HepG2 (cell line): Measurements from ENCODE around the gene TPH1. TPM values are rescaled to one million over a fixed set of nuclear protein-coding genes. Genes with fewer than 3 reads are reported as not detected.

Experiments
- ESRRA ChIP-seq: sonication (generic); formaldehyde crosslinking; IDR thresholded peaks from 2 replicates; pipeline ENCODE4 v1.5.1; 2020; ENCODE audit warnings: mild to moderate bottlenecking, low read depth, missing genetic modification reagents
- HOXA7 ChIP-seq: sonication (generic); formaldehyde crosslinking; IDR thresholded peaks from 2 replicates; pipeline ENCODE4 v1.8.1; 2022; ENCODE audit warnings: mild to moderate bottlenecking, missing genetic modification reagents, moderate library complexity
- REXO4 ChIP-seq: sonication (generic); formaldehyde crosslinking; IDR thresholded peaks from 2 replicates; pipeline ENCODE4 v1.8.0; 2022; ENCODE audit warnings: missing genetic modification reagents, mild to moderate bottlenecking, borderline replicate concordance
- RXRB ChIP-seq: IDR thresholded peaks from 2 replicates; pipeline ENCODE4 v1.6.1; 2016; ENCODE audit warnings: borderline replicate concordance, missing genetic modification reagents, missing compliant biosample characterization
- STAG1 ChIP-seq: sonication (generic); formaldehyde crosslinking; IDR thresholded peaks from 2 replicates; pipeline ENCODE4 v1.4.0; 2020; ENCODE audit warnings: missing genetic modification reagents
- ZBTB38 ChIP-seq: sonication (generic); formaldehyde crosslinking; IDR thresholded peaks from 2 replicates; pipeline ENCODE4 v1.5.1; 2020; ENCODE audit warnings: mild to moderate bottlenecking, missing genetic modification reagents
- ZMYM2 ChIP-seq: sonication (generic); formaldehyde crosslinking; IDR thresholded peaks from 2 replicates; pipeline ENCODE4 v1.8.0; 2022; ENCODE audit warnings: mild to moderate bottlenecking, missing genetic modification reagents
- polyA plus RNA-seq, 8 experiments: library from polyadenylated mRNA; depleted of rRNA in 3 of 8; stranded (reverse) in 7 of 8; unstranded in 1 of 8; fragments of >200 nt; fragmentation: Illumina TruSeq in 4 of 8; extraction: Trizol in 4 of 8; gene quantifications; 2 replicates each; pipeline versions ENCODE4 v1.2.1 to v1.2.3, GENCODE V29; 2011 to 2016; ENCODE audit warnings: low read depth in 4 of 8, missing spikeins in 1 of 8, mixed read lengths in 1 of 8; ENCODE audit not compliant: insufficient read depth in 1 of 8
- total RNA-seq, 5 experiments: library from RNA; depleted of rRNA; stranded (reverse); fragments of >200 nt; fragmentation: Illumina TruSeq; extraction: Trizol; gene quantifications; 2 replicates each; pipeline ENCODE4 v1.2.3, GENCODE V29; 2016; ENCODE audit warnings: low read depth in 1 of 5
- TF ChIP-seq, protein P1 (sequence below): sonication (generic); formaldehyde crosslinking; IDR thresholded peaks from 2 replicates; pipeline ENCODE4 v1.9.0; 2022; ENCODE audit warnings: missing genetic modification reagents, mild to moderate bottlenecking, borderline replicate concordance
- TF ChIP-seq, protein P2 (sequence below): sonication (generic); formaldehyde crosslinking; IDR thresholded peaks from 2 replicates; pipeline ENCODE4 v1.9.0; 2021; ENCODE audit warnings: mild to moderate bottlenecking, missing genetic modification reagents
- TF ChIP-seq, protein P3 (sequence below): sonication (generic); formaldehyde crosslinking; conservative IDR thresholded peaks from 2 replicates; pipeline ENCODE4 v1.4.0; 2020; ENCODE audit warnings: missing genetic modification reagents
- TF ChIP-seq, protein P4 (sequence below): sonication (generic); formaldehyde crosslinking; IDR thresholded peaks from 2 replicates; pipeline ENCODE4 v1.5.1; 2020; ENCODE audit warnings: mild to moderate bottlenecking, missing genetic modification reagents, moderate library complexity

TPH1 gene
- total and polyA plus RNA-seq, 2 of the 13 experiments (the other 11 are each of a cell fraction or from before 2014, with no cell fraction given): 0.26 to 0.53 TPM

DNA sequence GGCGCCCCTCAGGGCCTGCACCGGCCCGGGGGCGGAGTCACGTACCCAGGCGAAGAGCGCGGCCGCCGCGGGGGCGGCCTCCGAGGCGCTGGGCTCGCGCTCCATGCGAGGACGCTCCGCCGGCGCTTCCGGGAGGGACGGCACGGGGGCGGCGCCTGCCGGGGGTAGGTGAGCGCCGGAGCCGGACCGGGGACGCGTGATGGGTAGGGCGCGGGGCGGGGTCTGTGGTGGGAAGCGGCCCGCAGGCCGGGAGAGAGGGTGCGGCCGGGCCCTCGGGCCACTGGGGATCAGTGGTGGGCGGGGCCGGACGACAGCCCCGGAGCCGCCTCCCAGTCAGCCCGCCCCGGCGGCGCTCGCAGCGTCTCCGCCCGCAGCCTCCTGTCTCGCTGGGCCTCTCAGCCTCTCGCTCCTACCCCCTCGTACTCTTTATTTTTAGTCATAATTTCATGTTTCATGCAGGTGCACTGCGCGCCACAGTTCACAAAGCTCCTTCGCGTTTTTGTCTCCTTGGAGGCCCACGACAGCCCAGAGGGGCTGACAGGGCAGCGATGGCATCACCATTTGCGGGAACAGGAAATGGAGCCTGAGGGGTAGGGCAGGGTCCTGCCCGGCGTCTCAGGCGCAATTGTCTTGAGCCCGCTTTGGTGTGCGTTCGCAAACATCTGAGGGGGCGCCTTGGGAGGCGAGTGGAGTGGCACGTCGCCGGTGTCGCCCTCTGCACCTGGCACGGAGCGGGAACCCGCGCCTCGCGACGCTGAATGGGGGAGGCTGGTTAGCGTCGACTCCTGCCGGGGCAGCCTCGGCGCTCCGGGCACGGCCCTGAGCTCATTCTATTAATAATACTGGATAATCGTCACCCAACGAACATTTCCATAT, 32.9 kb downstream of the TPH1 start, which contains the start of gene SERGEF (continued):
- peak; percentile 58 for TF ChIP-seq ZBTB38
- TF ChIP-seq, protein P1, sequence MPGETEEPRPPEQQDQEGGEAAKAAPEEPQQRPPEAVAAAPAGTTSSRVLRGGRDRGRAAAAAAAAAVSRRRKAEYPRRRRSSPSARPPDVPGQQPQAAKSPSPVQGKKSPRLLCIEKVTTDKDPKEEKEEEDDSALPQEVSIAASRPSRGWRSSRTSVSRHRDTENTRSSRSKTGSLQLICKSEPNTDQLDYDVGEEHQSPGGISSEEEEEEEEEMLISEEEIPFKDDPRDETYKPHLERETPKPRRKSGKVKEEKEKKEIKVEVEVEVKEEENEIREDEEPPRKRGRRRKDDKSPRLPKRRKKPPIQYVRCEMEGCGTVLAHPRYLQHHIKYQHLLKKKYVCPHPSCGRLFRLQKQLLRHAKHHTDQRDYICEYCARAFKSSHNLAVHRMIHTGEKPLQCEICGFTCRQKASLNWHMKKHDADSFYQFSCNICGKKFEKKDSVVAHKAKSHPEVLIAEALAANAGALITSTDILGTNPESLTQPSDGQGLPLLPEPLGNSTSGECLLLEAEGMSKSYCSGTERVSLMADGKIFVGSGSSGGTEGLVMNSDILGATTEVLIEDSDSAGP: peak; percentile 65; the same call in 1 of the 2 replicates
- 0 out of 2 replicates have a peak, but pooled peaks have one; percentile 5 for TF ChIP-seq STAG1 (CRISPR knock-in tag)
- TF ChIP-seq HOXA7 (CRISPR knock-in tag): no peak
- TF ChIP-seq RXRB: peak; percentile 53; the same call in 1 of the 2 replicates
- 0 out of 2 replicates have a peak, but pooled peaks have one; percentile 44 for TF ChIP-seq REXO4 (CRISPR knock-in tag)
- TF ChIP-seq, protein P2, sequence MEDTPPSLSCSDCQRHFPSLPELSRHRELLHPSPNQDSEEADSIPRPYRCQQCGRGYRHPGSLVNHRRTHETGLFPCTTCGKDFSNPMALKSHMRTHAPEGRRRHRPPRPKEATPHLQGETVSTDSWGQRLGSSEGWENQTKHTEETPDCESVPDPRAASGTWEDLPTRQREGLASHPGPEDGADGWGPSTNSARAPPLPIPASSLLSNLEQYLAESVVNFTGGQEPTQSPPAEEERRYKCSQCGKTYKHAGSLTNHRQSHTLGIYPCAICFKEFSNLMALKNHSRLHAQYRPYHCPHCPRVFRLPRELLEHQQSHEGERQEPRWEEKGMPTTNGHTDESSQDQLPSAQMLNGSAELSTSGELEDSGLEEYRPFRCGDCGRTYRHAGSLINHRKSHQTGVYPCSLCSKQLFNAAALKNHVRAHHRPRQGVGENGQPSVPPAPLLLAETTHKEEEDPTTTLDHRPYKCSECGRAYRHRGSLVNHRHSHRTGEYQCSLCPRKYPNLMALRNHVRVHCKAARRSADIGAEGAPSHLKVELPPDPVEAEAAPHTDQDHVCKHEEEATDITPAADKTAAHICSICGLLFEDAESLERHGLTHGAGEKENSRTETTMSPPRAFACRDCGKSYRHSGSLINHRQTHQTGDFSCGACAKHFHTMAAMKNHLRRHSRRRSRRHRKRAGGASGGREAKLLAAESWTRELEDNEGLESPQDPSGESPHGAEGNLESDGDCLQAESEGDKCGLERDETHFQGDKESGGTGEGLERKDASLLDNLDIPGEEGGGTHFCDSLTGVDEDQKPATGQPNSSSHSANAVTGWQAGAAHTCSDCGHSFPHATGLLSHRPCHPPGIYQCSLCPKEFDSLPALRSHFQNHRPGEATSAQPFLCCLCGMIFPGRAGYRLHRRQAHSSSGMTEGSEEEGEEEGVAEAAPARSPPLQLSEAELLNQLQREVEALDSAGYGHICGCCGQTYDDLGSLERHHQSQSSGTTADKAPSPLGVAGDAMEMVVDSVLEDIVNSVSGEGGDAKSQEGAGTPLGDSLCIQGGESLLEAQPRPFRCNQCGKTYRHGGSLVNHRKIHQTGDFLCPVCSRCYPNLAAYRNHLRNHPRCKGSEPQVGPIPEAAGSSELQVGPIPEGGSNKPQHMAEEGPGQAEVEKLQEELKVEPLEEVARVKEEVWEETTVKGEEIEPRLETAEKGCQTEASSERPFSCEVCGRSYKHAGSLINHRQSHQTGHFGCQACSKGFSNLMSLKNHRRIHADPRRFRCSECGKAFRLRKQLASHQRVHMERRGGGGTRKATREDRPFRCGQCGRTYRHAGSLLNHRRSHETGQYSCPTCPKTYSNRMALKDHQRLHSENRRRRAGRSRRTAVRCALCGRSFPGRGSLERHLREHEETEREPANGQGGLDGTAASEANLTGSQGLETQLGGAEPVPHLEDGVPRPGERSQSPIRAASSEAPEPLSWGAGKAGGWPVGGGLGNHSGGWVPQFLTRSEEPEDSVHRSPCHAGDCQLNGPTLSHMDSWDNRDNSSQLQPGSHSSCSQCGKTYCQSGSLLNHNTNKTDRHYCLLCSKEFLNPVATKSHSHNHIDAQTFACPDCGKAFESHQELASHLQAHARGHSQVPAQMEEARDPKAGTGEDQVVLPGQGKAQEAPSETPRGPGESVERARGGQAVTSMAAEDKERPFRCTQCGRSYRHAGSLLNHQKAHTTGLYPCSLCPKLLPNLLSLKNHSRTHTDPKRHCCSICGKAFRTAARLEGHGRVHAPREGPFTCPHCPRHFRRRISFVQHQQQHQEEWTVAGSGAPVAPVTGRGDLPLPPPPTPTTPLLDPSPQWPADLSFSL (CRISPR knock-in tag): no peak
- TF ChIP-seq, protein P3, sequence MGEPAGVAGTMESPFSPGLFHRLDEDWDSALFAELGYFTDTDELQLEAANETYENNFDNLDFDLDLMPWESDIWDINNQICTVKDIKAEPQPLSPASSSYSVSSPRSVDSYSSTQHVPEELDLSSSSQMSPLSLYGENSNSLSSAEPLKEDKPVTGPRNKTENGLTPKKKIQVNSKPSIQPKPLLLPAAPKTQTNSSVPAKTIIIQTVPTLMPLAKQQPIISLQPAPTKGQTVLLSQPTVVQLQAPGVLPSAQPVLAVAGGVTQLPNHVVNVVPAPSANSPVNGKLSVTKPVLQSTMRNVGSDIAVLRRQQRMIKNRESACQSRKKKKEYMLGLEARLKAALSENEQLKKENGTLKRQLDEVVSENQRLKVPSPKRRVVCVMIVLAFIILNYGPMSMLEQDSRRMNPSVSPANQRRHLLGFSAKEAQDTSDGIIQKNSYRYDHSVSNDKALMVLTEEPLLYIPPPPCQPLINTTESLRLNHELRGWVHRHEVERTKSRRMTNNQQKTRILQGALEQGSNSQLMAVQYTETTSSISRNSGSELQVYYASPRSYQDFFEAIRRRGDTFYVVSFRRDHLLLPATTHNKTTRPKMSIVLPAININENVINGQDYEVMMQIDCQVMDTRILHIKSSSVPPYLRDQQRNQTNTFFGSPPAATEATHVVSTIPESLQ (CRISPR knock-in tag): no peak
- TF ChIP-seq ZMYM2 (CRISPR knock-in tag): peak; percentile 49; the same call in 1 of the 2 replicates
- TF ChIP-seq ESRRA (CRISPR knock-in tag): no peak
- TF ChIP-seq, protein P4, sequence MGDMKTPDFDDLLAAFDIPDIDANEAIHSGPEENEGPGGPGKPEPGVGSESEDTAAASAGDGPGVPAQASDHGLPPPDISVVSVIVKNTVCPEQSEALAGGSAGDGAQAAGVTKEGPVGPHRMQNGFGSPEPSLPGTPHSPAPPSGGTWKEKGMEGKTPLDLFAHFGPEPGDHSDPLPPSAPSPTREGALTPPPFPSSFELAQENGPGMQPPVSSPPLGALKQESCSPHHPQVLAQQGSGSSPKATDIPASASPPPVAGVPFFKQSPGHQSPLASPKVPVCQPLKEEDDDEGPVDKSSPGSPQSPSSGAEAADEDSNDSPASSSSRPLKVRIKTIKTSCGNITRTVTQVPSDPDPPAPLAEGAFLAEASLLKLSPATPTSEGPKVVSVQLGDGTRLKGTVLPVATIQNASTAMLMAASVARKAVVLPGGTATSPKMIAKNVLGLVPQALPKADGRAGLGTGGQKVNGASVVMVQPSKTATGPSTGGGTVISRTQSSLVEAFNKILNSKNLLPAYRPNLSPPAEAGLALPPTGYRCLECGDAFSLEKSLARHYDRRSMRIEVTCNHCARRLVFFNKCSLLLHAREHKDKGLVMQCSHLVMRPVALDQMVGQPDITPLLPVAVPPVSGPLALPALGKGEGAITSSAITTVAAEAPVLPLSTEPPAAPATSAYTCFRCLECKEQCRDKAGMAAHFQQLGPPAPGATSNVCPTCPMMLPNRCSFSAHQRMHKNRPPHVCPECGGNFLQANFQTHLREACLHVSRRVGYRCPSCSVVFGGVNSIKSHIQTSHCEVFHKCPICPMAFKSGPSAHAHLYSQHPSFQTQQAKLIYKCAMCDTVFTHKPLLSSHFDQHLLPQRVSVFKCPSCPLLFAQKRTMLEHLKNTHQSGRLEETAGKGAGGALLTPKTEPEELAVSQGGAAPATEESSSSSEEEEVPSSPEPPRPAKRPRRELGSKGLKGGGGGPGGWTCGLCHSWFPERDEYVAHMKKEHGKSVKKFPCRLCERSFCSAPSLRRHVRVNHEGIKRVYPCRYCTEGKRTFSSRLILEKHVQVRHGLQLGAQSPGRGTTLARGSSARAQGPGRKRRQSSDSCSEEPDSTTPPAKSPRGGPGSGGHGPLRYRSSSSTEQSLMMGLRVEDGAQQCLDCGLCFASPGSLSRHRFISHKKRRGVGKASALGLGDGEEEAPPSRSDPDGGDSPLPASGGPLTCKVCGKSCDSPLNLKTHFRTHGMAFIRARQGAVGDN: peak; percentile 93
